ENCODE results near the gene ADGRV1. TPM values are rescaled to one million over a fixed set of nuclear protein-coding genes. Genes with fewer than 3 reads are reported as not detected.

ADGRV1 gene
- total and polyA plus RNA-seq, 9 of the 15 experiments (the other 6 are each of a cell fraction or from before 2014, with no cell fraction given) = 21.7 to 156 (median 58.2) TPM

DNA sequence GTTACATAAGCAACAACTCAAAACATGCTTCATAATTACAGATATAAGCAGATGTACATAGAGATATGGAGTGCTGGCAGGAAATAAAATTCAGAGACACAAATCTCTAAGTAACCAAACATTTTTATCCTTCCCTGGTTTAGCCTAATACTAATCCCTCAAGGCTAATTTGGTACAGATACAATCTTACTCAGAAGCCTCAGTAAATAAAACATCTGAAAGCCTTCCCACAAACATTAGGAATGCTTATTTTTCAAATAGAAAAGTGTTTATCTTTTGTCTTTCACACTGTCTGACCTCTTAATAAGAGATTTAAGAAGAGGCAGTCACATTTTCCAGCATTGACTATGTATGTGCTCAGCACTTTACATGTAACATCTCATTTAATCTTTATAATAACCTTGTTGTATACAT is 425.1 kb downstream of the ADGRV1 start (continued):
- no peak for TF ChIP-seq ZNF518B (CRISPR knock-in tag; IDR thresholded peaks at IDR 0.05)
- TF ChIP-seq EP400 (IDR thresholded peaks at IDR 0.05) = no peak
- no peak for TF ChIP-seq ZNF589 (CRISPR knock-in tag; IDR thresholded peaks at IDR 0.05; ENCODE audit: low read depth)
- TF ChIP-seq NFE2 (IDR thresholded peaks at IDR 0.05; ENCODE audit: low read depth) = no peak
- no peak for TF ChIP-seq CREB5 (CRISPR knock-in tag; IDR thresholded peaks at IDR 0.05)
- no peak for TF ChIP-seq NR4A1 (CRISPR knock-in tag; IDR thresholded peaks at IDR 0.05)
- no peak for TF ChIP-seq NR4A1 (tag; IDR thresholded peaks at IDR 0.05)
- no peak for TF ChIP-seq ERF (CRISPR knock-in tag; IDR thresholded peaks at IDR 0.05)
- no peak for TF ChIP-seq RBM22 (IDR thresholded peaks at IDR 0.05; ENCODE audit: low read depth, low read length, poor library complexity, severe bottlenecking)
- no peak for TF ChIP-seq ESRRA (IDR thresholded peaks at IDR 0.05; ENCODE audit: borderline replicate concordance, low read depth)
- no peak for TF ChIP-seq ETV5 (CRISPR knock-in tag; IDR thresholded peaks at IDR 0.05; ENCODE audit: low read depth)
- TF ChIP-seq ETS2 (tag; IDR thresholded peaks at IDR 0.05; ENCODE audit: borderline replicate concordance, poor library complexity, severe bottlenecking) = no peak
- no peak for TF ChIP-seq SRSF9 (IDR thresholded peaks at IDR 0.05; ENCODE audit: borderline replicate concordance, low read depth, low read length)

All from K562 (cell line).